Hematopoietic multipotent progenitor cell (in vitro differentiated cells): ENCODE measurements around the gene PRSS1. TPM values are rescaled to one million over a fixed set of nuclear protein-coding genes. Genes with fewer than 3 reads are reported as not detected.
"Not testable (repeated sequence)": the region's sequence is repeated elsewhere in the genome, so short reads cannot be mapped to it uniquely, and the experiment has no call there.

ENCODE experiments used
- DNase-seq, 3 donors: peaks; one replicate each; pipeline ENCODE4 v3.0.0-alpha.2; 2011 to 2015; ENCODE audit warnings: low read depth in 2 of 3, low spot score in 2 of 3
- total RNA-seq: library from RNA; depleted of rRNA; stranded (reverse); fragments of >200 nt; gene quantifications from one replicate; pipeline ENCODE4 v1.2.3, GENCODE V29; 2012

PRSS1 gene
- total RNA-seq, 1 donor = 0.27 TPM

DNA sequence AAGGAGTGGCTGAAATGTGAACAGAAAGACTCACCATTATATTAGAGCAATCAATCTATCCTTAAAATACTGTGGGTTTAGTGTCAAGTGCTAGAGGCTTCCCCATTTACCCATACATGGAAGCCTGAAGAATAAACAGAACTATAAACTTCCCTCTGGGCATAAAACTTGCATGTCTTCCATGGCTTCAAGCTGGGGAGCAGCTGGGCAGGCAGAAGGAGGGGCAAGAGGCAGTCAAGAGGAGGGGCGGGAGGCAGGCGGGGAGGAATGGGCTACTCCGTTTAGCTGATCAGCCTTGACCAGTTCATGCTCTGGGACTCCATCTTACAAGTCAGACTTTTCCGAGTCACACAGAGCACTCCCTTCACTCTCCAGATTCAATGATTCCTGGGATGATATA, 3.5 kb upstream of the PRSS1 start:
- DNase-seq = no peak

DNA sequence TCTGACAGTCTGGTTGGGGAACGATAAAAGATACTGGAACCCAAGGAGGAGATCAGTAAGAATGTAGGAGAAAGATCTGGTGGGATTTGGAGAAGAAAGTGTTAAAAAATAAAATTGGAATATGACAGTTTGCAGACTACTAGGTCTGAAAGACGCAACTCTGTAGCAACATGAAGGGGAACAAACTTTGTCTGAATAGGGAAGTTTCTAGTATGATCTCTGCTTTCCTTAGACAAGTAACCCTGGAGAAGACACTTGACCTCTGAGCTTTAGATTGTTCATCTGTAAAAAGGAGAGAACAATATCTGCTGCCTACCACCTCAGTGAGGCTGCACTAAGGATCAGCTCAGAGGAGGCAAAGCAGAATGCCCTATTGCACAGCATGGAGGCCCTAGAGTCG, 3.0 kb upstream of the PRSS1 start:
- DNase-seq = no peak

DNA sequence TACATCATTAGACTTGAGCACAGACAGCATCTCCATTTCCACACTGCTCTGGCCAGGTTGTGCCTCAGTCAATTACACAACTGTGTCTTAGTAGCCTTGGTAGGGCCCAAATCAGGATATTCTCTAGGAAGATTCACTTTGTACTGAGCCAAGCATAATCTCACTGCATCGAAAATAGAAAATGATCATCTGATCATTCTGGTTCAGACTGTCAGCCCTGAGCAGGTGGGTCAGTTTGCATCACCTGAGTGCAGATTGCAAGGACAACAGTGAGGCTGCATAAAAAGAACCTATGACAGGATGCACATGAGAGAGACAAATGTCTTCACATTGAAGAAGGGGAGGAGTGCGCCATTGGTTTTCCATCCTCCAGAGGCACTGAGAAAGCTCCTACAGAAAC, 862 bp upstream of the PRSS1 start:
- not testable (repeated sequence) for DNase-seq

DNA sequence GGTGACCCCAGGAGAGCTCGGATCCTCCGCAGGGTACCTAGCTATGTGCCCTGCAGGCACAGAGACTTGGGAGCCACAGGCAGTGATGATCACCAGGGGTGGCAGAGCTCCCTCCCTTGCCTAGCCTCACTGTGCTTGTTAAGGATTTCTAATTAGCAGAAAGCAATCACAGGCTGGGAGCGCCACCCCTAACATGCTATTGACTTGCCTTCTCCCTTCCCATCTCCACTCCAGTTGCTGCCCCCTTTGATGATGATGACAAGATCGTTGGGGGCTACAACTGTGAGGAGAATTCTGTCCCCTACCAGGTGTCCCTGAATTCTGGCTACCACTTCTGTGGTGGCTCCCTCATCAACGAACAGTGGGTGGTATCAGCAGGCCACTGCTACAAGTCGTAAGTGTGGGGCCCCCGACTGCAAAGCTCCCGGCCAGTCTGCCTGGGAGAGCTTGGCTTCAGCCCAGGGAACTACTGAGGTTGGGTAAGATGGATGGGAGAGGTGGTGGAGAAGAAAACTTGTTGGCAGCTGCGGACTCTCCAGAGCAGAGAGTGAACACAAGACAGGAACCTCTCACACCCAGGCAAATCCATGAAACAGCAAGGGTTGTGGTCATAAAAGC, 1.2 kb downstream of the PRSS1 start:
- DNase-seq = no peak

DNA sequence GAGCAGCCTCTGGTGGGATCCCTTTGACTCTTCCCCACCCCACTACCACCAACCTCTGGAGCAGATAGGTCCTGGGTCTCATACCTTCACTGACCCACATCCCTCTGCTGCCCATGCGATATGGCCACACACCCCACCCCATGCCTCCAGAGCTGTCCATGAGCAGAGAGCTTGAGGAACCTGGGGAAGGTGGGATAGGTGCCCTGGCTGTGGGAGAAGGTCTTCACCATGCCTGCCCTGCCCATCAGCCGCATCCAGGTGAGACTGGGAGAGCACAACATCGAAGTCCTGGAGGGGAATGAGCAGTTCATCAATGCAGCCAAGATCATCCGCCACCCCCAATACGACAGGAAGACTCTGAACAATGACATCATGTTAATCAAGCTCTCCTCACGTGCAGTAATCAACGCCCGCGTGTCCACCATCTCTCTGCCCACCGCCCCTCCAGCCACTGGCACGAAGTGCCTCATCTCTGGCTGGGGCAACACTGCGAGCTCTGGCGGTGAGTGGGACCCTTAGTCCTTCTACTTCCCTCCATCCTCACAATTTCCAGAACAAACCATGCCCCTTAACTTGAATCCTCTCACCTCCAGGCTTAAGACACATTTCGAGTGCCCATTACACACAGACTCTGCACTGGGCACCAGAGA, 2.4 kb downstream of the PRSS1 start:
- DNase-seq = not testable (repeated sequence)

DNA sequence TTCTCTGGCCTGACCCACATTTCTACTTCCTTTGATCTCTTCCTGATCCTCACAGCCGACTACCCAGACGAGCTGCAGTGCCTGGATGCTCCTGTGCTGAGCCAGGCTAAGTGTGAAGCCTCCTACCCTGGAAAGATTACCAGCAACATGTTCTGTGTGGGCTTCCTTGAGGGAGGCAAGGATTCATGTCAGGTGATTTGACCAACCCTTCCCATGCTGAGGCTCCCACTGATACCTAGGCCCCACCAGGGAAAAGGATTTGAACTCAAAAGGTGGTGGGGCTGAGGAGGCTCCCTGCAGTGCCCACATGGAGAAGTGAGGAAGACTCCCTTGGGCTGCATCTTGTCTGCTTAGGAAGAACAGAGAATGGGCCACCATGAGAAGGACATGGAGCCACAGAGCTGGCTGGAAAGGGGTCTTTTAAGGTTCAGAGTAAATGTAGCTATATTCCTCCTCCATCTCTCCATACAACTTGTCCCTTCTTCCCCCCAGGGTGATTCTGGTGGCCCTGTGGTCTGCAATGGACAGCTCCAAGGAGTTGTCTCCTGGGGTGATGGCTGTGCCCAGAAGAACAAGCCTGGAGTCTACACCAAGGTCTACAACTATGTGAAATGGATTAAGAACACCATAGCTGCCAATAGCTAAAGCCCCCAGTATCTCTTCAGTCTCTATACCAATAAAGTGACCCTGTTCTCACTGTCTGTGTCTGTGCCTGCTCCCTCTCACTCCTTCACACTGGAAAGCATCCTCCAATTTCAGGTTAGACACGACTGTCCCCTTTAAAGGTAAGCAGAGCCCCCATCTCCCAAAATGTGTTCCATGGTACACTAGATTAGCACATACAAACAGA, 3.3 kb downstream of the PRSS1 start:
- no peak for DNase-seq

DNA sequence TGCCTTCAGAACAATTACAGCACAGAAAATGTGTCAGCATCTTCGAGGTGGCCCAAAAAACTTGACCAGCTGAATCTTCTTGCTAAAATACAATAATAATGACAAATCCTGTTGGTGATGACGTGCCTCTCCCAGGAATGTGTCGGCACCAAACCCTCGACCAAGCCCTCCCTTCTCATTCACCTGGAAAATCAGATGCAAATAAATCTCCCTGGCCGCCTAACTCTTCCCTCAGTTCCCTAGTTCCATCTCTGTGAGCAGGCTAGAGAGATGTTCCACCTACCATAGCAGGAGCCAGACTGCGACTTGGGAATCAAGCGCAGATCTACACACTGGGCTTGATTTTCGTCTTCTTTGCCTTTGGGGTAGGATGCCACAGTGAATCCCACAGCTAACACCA, 4.1 kb downstream of the PRSS1 start:
- DNase-seq = no peak

DNA sequence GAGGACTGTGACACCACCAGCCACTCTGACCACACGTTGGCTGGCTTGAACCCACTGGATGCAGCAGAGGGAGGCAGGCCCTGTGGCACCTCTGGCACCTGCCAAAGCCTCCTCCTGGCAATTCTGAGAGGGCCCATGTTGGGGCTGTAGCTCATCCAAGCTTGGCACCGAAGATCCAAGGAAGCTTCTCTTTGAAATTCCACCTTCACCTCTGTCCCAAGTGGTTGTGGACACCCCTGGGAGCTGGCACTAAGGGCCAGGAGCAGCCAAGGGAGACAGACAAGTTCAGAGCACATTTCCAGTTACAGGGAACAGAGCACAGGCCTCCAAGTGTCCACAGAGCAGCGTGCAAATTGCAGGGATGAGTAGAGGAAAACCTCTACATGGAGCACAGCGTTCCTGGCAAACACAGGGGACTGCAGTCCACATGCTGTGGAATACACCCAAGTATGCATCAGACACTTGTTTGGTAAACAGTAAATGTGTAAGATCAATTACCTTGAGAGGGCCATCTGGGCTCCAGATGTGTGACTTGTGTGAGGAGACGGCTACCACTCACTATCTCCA, 4.7 kb downstream of the PRSS1 start:
- not testable (repeated sequence) for DNase-seq

DNA sequence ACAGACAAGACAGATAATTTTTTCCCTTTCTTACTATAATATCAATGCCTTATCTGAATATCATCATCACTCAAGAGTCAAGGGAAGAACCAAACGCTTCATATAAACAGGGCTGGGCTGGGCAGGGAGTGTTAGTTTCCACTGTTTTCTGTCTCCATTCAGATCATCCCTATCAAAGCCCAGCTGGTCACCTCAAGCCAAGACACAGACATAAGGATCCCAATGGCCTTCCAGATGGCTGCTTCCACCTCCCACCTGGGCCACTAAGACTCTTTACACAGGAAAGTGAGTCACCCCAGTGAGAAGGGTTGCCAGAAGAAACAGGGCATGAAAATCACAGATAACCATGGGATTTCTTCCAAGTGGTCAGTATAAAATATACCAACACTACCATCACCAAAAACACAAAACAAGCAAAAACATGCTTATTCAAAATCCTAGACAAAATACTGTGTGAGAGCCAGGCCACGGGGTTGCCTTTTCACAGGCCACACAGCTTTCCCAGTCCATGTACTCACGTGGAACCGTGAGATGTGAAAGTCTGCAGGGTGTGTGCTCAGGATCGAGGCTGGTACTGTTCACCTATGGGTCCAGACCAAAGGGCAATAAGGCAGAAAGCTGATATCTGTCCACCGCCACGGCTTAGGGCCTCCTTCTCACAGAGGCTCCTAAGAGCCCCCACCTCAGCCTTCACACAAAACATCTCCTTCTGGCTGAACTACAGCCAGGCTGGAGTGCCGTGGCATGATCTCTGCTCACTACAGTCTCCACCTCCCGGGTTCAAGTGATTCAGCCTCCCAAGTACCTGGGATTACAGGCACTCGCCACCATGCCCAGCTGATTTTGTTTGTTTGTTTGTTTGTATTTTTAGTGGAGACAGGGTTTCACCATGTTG, 5.7 kb downstream of the PRSS1 start:
- no peak for DNase-seq

DNA sequence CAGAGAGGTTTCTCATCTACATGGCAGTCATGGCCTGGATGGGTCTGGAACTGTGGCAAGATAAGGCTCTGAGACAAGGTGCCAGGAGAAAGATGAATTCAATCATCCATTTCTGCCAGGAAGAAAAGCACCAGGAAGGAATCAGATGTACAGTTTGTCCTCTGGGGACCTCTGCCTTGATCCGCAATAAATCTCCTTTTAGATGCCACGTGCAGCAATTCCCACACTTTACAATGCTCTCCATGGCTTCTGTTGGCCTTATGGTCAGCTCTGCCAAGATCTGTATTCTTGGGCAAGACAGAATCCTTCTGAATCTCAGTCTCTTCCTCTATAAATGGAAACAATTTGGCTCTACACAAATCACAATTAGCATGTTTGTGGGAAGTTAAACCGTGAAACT, 9.0 kb downstream of the PRSS1 start:
- not testable (repeated sequence) for DNase-seq

DNA sequence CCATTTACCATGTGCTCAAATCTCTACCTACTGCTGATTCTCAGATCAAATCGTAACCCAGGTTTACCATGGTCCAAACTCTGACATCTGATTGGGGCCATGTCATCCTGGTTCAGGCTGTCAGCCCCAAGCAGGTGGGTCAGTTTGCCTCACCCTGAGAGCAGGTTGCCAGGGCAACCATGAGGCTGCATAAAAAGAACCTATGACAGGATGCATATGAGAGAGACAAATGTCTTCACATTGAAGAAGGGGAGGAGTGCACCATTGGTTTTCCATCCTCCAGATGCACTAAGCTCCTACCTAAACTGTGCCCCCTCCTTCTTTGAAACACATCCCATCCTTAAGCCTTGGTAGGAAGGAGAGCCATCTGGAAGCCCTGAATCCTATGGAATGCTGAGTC, 10.2 kb downstream of the PRSS1 start:
- DNase-seq = no peak

DNA sequence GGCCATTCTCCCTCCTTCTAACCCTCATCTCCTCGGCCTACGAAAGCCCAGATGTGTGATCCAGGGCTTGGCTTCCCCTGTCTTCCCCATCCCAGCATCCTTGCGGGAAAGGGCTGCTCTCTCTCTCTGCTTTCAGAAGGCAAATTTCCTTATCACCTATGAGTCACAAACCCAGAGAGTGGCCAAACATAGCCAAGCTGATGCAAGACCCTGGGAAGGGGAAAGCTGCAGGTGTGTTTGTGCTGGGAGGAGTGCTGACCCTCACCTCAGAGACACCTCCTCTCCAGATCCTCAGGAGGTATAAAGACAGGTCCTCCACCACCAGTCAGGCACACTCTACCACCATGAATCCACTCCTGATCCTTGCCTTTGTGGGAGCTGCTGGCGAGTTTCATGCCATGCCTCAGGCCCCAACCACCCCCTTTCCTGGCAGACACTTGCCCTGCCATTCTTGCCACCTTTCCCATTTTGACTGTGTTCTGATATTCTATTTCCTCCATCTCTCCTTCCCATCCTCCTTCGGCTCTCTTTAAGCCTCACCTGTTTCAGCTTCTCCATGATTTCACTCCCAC, 10.9 kb downstream of the PRSS1 start:
- no peak for DNase-seq

DNA sequence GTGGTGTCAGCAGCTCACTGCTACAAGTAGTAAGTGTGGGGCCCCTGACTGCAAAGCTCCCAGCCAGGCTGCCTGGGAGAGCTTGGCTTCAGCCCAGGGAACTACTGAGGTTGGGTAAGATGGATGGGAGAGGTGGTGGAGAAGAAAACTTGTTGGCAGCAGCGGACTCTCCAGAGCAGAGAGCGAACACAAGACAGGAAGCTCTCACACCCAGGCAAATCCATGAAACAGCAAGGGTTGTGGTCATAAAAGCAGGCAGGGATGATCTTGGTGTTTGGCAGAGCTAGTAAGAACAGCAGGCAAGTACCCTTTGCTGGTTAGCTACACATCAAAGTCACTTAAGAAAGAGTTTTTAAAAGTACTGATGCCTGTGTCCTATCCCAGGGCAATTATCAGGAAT, 12.3 kb downstream of the PRSS1 start:
- DNase-seq = not testable (repeated sequence)

DNA sequence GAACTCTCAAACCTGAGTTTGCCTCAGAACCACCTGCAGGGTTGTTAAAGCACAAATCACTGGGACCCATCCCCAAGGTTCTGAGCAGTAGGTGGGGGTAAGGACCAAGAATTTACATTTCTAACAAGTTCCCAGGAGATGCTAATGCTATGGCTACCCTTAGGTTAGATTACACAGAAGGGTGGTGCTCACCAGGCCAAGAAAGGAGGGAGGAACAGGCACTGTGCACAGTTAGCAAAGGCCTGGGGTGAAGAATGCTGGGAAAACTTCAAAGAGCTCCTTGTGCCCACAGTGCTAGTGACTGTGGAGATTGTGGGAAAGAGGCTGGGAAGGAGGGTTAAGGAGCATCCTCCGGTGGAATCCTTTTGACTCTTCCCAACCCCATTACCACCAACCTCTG, 12.8 kb downstream of the PRSS1 start:
- DNase-seq = no peak

DNA sequence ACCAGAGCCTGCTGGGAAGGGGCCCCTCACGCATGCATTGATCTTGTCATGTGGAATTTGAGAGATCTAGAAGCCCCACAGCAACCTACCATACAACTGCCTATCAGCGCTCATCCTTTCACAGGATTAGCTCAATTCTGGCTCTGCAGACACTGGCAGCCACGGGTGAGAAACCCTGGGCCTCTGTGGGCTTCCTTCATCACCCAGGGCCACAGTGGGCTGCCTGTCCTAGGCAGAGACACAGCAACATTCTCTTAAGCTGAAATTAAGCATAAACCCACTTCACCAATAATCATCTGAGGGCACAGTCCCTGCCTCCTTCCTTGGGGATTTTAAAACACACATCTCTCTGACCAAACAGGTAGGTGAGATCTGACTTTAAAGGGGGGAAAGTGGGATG, 18.2 kb downstream of the PRSS1 start:
- DNase-seq = no peak

DNA sequence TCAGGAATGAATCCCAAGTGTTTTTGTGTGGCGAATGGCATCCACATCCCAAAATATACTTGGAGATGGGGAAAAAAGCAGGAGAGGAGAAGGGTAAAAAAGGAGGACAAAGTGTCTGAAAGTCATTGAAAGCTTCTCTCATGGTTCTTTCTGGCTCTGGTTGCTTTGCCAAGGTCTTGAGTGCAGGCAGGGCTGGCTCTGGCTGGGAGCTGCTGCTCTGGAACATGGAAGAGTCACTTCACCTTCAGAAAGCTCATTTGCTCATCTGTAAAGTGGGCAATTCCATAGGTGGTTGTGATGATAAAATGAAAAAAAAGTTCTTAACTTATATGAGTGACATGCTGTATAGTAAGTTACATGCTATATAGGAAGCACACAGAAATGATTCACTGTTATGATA, 18.6 kb downstream of the PRSS1 start:
- DNase-seq = no peak

DNA sequence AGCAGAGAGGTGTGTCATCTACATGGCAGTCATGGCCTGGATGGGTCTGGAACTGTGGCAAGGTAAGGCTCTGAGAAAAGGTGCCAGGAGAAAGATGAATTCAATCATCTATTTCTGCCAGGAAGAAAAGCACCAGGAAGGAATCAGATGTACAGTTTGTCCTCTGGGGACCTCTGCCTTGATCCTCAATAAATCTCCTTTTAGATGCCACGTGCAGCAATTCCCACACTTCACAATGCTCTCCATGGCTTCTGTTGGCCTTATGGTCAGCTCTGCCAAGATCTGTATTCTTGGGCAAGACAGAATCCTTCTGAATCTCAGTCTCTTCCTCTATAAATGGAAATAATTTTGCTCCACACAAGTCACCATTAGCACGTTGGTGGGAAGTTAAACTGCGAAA, 19.6 kb downstream of the PRSS1 start:
- DNase-seq = not testable (repeated sequence)

DNA sequence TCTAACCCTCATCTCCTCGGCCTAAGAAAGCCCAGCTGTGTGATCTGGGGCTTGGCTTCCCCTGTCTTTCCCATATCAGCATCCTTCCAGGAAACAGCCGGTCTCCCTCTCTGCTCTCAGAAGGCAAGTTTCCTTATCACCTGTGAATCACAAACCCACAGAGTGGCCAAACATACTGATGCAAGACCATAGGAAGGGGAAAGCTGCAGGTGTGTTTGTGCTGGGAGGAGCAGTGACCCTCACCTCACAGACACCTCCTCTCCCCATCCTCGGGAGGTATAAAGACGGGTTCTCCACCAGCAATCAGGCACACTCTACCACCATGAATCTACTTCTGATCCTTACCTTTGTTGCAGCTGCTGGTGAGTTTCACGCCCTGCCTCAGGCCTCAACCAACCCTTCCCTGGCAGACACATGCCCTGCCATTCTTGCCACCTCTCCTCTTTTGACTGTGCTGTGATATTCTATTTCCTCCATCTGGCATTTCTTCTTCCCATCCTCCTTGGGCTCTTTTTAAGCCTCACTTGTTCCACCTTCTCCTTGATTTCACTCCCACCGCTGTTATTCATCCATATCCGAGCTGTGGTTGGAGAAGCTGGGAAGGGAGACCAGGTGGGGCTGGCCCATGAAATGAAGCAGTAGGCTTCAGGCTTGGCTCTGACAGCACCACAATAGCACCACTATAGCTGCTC, 21.5 kb downstream of the PRSS1 start, which contains the start of gene PRSS2:
Gene PRSS2, plus strand, starts transcription at position 310 of the 692 bp plus-strand sequence. Its CDS starts 13 bp downstream, at position 323.
- peak in 2 of 3 donors; percentile 23 to 70 for DNase-seq

DNA sequence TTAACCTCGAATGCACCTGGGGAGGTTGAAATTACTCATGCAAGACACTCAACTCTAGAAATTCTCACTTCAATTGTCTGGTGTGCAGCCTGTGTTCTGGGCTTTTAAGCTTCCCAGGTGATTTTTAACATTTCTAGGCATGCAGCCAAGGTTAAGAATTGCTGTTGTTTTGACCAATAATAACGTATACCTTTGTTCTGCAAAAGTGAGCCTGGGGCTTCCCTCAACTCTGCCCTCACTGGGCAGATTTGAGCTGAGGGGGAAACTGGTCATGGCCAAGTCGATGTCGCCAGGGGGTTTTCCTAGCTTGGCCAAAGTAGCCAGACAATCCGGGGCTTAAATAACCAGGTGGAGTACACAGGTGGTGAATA, 22.1 kb downstream of the PRSS1 start:
- no peak for DNase-seq
